SK-N-SH treated with all-trans-retinoic acid at 6 μM for 48 hours (cell line): ENCODE results near the gene FBXO47.

Experiments used
- ATAC-seq: fragments of 200-7000 bp; cut with Tn5 transposase; 3 replicates; pipeline ENCODE4 v1.9.1; 2020; ENCODE audit warnings: mild to moderate bottlenecking, moderate library complexity
- BACH2 ChIP-seq: fragments of 250-450 bp; sonication (Bioruptor Pico); IDR thresholded peaks from 2 replicates; pipeline ENCODE4 v1.9.0; 2021; ENCODE audit warnings: mild to moderate bottlenecking, borderline replicate concordance
- CREB5 ChIP-seq: fragments of 250-450 bp; sonication (Bioruptor Pico); IDR thresholded peaks from 2 replicates; pipeline ENCODE4 v1.5.1; 2020; ENCODE audit warnings: low read depth, mild to moderate bottlenecking, moderate library complexity
- CSDC2 ChIP-seq: fragments of 250-450 bp; sonication (Bioruptor Pico); IDR thresholded peaks from 2 replicates; pipeline ENCODE4 v1.5.0; 2020; ENCODE audit warnings: mild to moderate bottlenecking, moderate library complexity
- ESRRG ChIP-seq: fragments of 250-450 bp; sonication (Bioruptor Pico); IDR thresholded peaks from 2 replicates; pipeline ENCODE4 v1.6.1; 2021; ENCODE audit warnings: mild to moderate bottlenecking
- GLIS3 ChIP-seq: fragments of 250-450 bp; sonication (Bioruptor Pico); IDR thresholded peaks from 2 replicates; pipeline ENCODE4 v1.5.0; 2020; ENCODE audit warnings: mild to moderate bottlenecking, moderate library complexity
- ISL1 ChIP-seq: fragments of 250-450 bp; sonication (Bioruptor Pico); IDR thresholded peaks from 2 replicates; pipeline ENCODE4 v2.1.2; 2022; ENCODE audit warnings: mild to moderate bottlenecking, moderate library complexity
- OSR1 ChIP-seq: fragments of 250-450 bp; sonication (Bioruptor Pico); IDR thresholded peaks from 2 replicates; pipeline ENCODE4 v1.8.0; 2022; ENCODE audit warnings: moderate library complexity, mild to moderate bottlenecking, inconsistent platforms
- RARB ChIP-seq: fragments of 250-450 bp; sonication (Bioruptor Pico); IDR thresholded peaks from 2 replicates; pipeline ENCODE4 v1.8.0; 2021; ENCODE audit warnings: mild to moderate bottlenecking, moderate library complexity
- TCF4 ChIP-seq: fragments of 250-450 bp; sonication (Bioruptor Pico); IDR thresholded peaks from 2 replicates; pipeline ENCODE4 v1.8.0; 2021; ENCODE audit warnings: mild to moderate bottlenecking, moderate library complexity, borderline replicate concordance
- TOX ChIP-seq: fragments of 250-450 bp; sonication (Bioruptor Pico); IDR thresholded peaks from 2 replicates; pipeline ENCODE4 v1.8.0; 2021; ENCODE audit warnings: mild to moderate bottlenecking, moderate library complexity, borderline replicate concordance
- ZC3H10 ChIP-seq: fragments of 250-450 bp; sonication (Bioruptor Pico); IDR thresholded peaks from 2 replicates; pipeline ENCODE4 v1.5.1; 2021; ENCODE audit warnings: mild to moderate bottlenecking, moderate library complexity
- ZFP30 ChIP-seq: fragments of 450-650 bp; formaldehyde crosslinking; IDR thresholded peaks from 2 replicates; pipeline ENCODE4 v1.5.0; 2022; ENCODE audit warnings: mild to moderate bottlenecking, moderate library complexity
- ZNF70 ChIP-seq: fragments of 450-650 bp; formaldehyde crosslinking; IDR thresholded peaks from 2 replicates; pipeline ENCODE4 v1.5.0; 2020; ENCODE audit warnings: mild to moderate bottlenecking, moderate library complexity
- ZNF8 ChIP-seq: fragments of 450-650 bp; formaldehyde crosslinking; IDR thresholded peaks from 2 replicates; pipeline ENCODE4 v1.5.0; 2020; ENCODE audit warnings: mild to moderate bottlenecking, moderate library complexity
- TF ChIP-seq, protein P1 (sequence below): fragments of 250-450 bp; sonication (Bioruptor Pico); IDR thresholded peaks from 2 replicates; pipeline ENCODE4 v1.8.0; 2020; ENCODE audit warnings: mild to moderate bottlenecking, moderate library complexity, borderline replicate concordance
- TF ChIP-seq, protein P2 (sequence below): fragments of 250-450 bp; sonication (Bioruptor Pico); IDR thresholded peaks from 2 replicates; pipeline ENCODE4 v1.8.0; 2021; ENCODE audit warnings: low read depth, mild to moderate bottlenecking, moderate library complexity, borderline replicate concordance
- TF ChIP-seq, protein P3 (sequence below): fragments of 250-450 bp; sonication (Bioruptor Pico); IDR thresholded peaks from 2 replicates; pipeline ENCODE4 v1.5.1; 2021; ENCODE audit warnings: mild to moderate bottlenecking, moderate library complexity
- TF ChIP-seq, protein P4 (sequence below): fragments of 250-450 bp; sonication (Bioruptor Pico); IDR thresholded peaks from 2 replicates; pipeline ENCODE4 v1.5.0; 2020; ENCODE audit warnings: mild to moderate bottlenecking, moderate library complexity

FBXO47 gene

GRCh38 chr17:39001703-39002637 is 34.8 kb upstream of the FBXO47 start:
- ATAC-seq = no peak
- TF ChIP-seq, protein P1, sequence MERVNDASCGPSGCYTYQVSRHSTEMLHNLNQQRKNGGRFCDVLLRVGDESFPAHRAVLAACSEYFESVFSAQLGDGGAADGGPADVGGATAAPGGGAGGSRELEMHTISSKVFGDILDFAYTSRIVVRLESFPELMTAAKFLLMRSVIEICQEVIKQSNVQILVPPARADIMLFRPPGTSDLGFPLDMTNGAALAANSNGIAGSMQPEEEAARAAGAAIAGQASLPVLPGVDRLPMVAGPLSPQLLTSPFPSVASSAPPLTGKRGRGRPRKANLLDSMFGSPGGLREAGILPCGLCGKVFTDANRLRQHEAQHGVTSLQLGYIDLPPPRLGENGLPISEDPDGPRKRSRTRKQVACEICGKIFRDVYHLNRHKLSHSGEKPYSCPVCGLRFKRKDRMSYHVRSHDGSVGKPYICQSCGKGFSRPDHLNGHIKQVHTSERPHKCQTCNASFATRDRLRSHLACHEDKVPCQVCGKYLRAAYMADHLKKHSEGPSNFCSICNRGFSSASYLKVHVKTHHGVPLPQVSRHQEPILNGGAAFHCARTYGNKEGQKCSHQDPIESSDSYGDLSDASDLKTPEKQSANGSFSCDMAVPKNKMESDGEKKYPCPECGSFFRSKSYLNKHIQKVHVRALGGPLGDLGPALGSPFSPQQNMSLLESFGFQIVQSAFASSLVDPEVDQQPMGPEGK (CRISPR knock-in tag) = no peak
- TF ChIP-seq ZNF8 (CRISPR knock-in tag) (no peak), OSR1 (CRISPR knock-in tag) (no peak), ZC3H10 (CRISPR knock-in tag) (no peak), GLIS3 (no peak), ESRRG (CRISPR knock-in tag) (no peak), CSDC2 (no peak), TCF4 (no peak), RARB (no peak), ZNF70 (CRISPR knock-in tag) (no peak), TOX (CRISPR knock-in tag) (no peak), ISL1 (no peak), CREB5 (CRISPR knock-in tag) (no peak), BACH2 (CRISPR knock-in tag) (no peak)
- TF ChIP-seq, protein P2, sequence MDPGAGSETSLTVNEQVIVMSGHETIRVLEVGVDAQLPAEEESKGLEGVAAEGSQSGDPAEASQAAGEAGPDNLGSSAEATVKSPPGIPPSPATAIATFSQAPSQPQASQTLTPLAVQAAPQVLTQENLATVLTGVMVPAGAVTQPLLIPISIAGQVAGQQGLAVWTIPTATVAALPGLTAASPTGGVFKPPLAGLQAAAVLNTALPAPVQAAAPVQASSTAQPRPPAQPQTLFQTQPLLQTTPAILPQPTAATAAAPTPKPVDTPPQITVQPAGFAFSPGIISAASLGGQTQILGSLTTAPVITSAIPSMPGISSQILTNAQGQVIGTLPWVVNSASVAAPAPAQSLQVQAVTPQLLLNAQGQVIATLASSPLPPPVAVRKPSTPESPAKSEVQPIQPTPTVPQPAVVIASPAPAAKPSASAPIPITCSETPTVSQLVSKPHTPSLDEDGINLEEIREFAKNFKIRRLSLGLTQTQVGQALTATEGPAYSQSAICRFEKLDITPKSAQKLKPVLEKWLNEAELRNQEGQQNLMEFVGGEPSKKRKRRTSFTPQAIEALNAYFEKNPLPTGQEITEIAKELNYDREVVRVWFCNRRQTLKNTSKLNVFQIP (CRISPR knock-in tag) = no peak
- TF ChIP-seq, protein P3, sequence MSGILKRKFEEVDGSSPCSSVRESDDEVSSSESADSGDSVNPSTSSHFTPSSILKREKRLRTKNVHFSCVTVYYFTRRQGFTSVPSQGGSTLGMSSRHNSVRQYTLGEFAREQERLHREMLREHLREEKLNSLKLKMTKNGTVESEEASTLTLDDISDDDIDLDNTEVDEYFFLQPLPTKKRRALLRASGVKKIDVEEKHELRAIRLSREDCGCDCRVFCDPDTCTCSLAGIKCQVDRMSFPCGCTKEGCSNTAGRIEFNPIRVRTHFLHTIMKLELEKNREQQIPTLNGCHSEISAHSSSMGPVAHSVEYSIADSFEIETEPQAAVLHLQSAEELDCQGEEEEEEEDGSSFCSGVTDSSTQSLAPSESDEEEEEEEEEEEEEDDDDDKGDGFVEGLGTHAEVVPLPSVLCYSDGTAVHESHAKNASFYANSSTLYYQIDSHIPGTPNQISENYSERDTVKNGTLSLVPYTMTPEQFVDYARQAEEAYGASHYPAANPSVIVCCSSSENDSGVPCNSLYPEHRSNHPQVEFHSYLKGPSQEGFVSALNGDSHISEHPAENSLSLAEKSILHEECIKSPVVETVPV (CRISPR knock-in tag) = no peak
- TF ChIP-seq, protein P4, sequence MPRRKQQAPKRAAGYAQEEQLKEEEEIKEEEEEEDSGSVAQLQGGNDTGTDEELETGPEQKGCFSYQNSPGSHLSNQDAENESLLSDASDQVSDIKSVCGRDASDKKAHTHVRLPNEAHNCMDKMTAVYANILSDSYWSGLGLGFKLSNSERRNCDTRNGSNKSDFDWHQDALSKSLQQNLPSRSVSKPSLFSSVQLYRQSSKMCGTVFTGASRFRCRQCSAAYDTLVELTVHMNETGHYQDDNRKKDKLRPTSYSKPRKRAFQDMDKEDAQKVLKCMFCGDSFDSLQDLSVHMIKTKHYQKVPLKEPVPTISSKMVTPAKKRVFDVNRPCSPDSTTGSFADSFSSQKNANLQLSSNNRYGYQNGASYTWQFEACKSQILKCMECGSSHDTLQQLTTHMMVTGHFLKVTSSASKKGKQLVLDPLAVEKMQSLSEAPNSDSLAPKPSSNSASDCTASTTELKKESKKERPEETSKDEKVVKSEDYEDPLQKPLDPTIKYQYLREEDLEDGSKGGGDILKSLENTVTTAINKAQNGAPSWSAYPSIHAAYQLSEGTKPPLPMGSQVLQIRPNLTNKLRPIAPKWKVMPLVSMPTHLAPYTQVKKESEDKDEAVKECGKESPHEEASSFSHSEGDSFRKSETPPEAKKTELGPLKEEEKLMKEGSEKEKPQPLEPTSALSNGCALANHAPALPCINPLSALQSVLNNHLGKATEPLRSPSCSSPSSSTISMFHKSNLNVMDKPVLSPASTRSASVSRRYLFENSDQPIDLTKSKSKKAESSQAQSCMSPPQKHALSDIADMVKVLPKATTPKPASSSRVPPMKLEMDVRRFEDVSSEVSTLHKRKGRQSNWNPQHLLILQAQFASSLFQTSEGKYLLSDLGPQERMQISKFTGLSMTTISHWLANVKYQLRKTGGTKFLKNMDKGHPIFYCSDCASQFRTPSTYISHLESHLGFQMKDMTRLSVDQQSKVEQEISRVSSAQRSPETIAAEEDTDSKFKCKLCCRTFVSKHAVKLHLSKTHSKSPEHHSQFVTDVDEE (CRISPR knock-in tag) = no peak

DNA sequence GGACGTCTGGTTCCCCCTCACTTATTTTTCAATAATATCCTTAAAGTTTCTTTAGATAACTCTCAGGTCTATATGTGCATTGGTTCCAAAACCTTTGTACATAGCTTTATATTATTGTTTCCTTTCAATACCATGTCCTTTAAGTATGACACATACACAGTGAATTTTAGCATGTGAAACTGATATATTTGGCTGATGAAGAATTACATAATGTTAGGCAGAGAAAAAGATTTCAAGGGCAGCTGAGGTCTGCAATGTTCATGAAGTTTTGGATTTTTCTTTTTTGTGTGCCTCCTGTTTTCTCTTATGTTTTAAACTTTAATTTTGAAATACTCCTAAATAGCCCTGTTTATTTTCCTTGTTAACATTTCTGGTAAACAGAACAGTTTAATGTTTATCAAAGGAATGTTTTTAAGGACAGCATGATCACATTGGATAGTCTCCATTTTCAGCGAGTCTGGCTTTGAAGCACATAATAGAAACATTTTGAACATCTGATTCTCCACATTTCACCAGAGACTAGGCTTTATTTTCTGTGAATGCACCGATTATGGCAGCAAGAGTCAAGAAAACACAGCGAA is 32.9 kb upstream of the FBXO47 start:
- ATAC-seq = no peak
- TF ChIP-seq ZC3H10 (CRISPR knock-in tag) (no peak), ZFP30 (CRISPR knock-in tag) (no peak), CREB5 (CRISPR knock-in tag) (no peak)
- TF ChIP-seq, all 23 proteins: peak for 0
